Measurements from ENCODE around the gene CHMP1A. TPM values are rescaled to one million over a fixed set of nuclear protein-coding genes. Genes with fewer than 3 reads are reported as not detected.

The CHMP1A gene
- total RNA-seq, 3 donors from 2014 or later: 104 to 163 (median 108) TPM

- Histone ChIP-seq H3K4me3 (no peak overlapping the region), H3K4me1 (ENCODE audit: low read depth) (no peaks in the 10 kb centered on the region), H3K9me3 (no peaks in the 10 kb centered on the region), H3K36me3 (ENCODE audit: low read depth) (no peaks in the 10 kb centered on the region)
- intact Hi-C loops (cut with DNase I, micrococcal nuclease): no loop called here
- DNase-seq (peak in 2 of 3 donors; percentile 50 to 66), ATAC-seq (peak; percentile 93)
- no peak for TF ChIP-seq CTCF (IDR thresholded peaks at IDR 0.05)
Measured at GRCh38 chr16:89629827-89630610, 27.5 kb downstream of the CHMP1A start.

GRCh38 chr16:89624777-89625761 lies 32.4 kb downstream of the CHMP1A start:
- H3K4me1 ChIP-seq (ENCODE audit: low read depth): no peaks in the 10 kb centered on the region
- H3K36me3 ChIP-seq (ENCODE audit: low read depth): no peaks in the 10 kb centered on the region
- no peak overlapping the region for H3K4me3 ChIP-seq
- no peaks in the 10 kb centered on the region for H3K9me3 ChIP-seq
- no peak for TF ChIP-seq CTCF (IDR thresholded peaks at IDR 0.05)
- ATAC-seq (peak; percentile 39), DNase-seq (no peak)
- intact Hi-C loops (cut with DNase I, micrococcal nuclease): no loop called here

- intact Hi-C loops (cut with DNase I, micrococcal nuclease): no loop called here
- no peak for ATAC-seq
- H3K9me3 ChIP-seq: no peaks in the 10 kb centered on the region
- H3K4me3 ChIP-seq: no peak overlapping the region
- H3K36me3 ChIP-seq (ENCODE audit: low read depth): no peaks in the 10 kb centered on the region
- no peak for DNase-seq
- no peaks in the 10 kb centered on the region for H3K4me1 ChIP-seq (ENCODE audit: low read depth)
- TF ChIP-seq CTCF (IDR thresholded peaks at IDR 0.05): no peak
Measured at GRCh38 chr16:89623511-89624261, 33.8 kb downstream of the CHMP1A start.

- Histone ChIP-seq H3K4me3 (no peak overlapping the region), H3K9me3 (no peaks in the 10 kb centered on the region), H3K36me3 (ENCODE audit: low read depth) (no peaks in the 10 kb centered on the region), H3K4me1 (ENCODE audit: low read depth) (no peaks in the 10 kb centered on the region)
- no peak for DNase-seq
- ATAC-seq: no peak
- no peak for TF ChIP-seq CTCF (IDR thresholded peaks at IDR 0.05)
- intact Hi-C loops (cut with DNase I, micrococcal nuclease): no loop called here
Measured at GRCh38 chr16:89621698-89622409, 35.7 kb downstream of the CHMP1A start.
